Esophagus muscularis mucosa (tissue), 4 donors: ENCODE results near the gene CEP95. TPM values are rescaled to one million over a fixed set of nuclear protein-coding genes. Genes with fewer than 3 reads are reported as not detected.

Source experiments
- DNase-seq: peaks from one replicate; pipeline ENCODE4 v3.0.0-alpha.2; 2017; ENCODE audit errors: extremely low spot score
- H3K27ac ChIP-seq, 4 donors: fragments of 200-600 bp; sonication (generic); replicated peaks in 1 of 4; 1 replicate in 3 of 4; 2 replicates in 1 of 4; pipeline ENCODE4 v1.5.1; 2016 to 2019; ENCODE audit warnings: mild to moderate bottlenecking in 1 of 4
- H3K27me3 ChIP-seq, 4 donors: fragments of 200-600 bp; sonication (generic); one replicate each; pipeline versions ENCODE4 v1.5.1 to v1.6.0; 2016 to 2019
- H3K36me3 ChIP-seq, 4 donors: fragments of 200-600 bp; sonication (generic); one replicate each; pipeline ENCODE4 v1.5.1; 2016 to 2019
- H3K4me1 ChIP-seq, 4 donors: fragments of 200-600 bp; sonication (generic); one replicate each; pipeline ENCODE4 v1.5.1; 2016 to 2019
- H3K4me3 ChIP-seq, 4 donors: fragments of 200-600 bp; sonication (generic); 1 replicate in 2 of 4; 2 replicates in 2 of 4; pipeline ENCODE4 v1.5.1; 2016 to 2019; ENCODE audit warnings: mild to moderate bottlenecking in 4 of 4, moderate library complexity in 1 of 4
- H3K9me3 ChIP-seq, 4 donors: fragments of 200-600 bp; sonication (generic); 1 replicate in 3 of 4; 2 replicates in 1 of 4; pipeline ENCODE4 v1.5.1; 2016 to 2019
- EP300 ChIP-seq: sonication (generic); formaldehyde crosslinking; IDR thresholded peaks from one replicate; pipeline ENCODE4 v1.6.1; 2017; ENCODE audit warnings: antibody characterized with exemption
- POLR2A ChIP-seq: fragments of 450-650 bp; IDR thresholded peaks from one replicate; pipeline ENCODE4 v1.6.1; 2017; ENCODE audit warnings: antibody characterized with exemption, moderate library complexity, mild to moderate bottlenecking, low read depth
- POLR2AphosphoS5 ChIP-seq, 2 donors: sonication (generic); formaldehyde crosslinking; IDR thresholded peaks; one replicate each; pipeline ENCODE4 v1.6.1; 2017; ENCODE audit warnings: antibody characterized with exemption in 2 of 2
- whole genome bisulfite sequencing: methylation state at CpG from one replicate; pipeline ENCODE4 v1.1.5; 2018; 5-methylcytosine and 5-hydroxymethylcytosine counted together
- intact Hi-C: fragments of 100-400 bp; cut with DNase I; formaldehyde crosslinking; loops from one replicate; pipeline ENCODE4 v1.15.1; 2023
- total RNA-seq, 4 donors: library from RNA; depleted of rRNA; stranded (reverse); fragments of >200 nt; gene quantifications; one replicate each; pipeline versions ENCODE4 v1.1.0 to v1.2.1, GENCODE V29; 2016
- TF ChIP-seq, protein P1 (sequence below), 3 experiments: fragments of 200-600 bp in 2 of 3; fragments of 450-650 bp in 1 of 3; sonication (generic) in 2 of 3; IDR thresholded peaks; one replicate each; pipeline ENCODE4 v1.5.1; 2017 to 2019; ENCODE audit warnings: antibody characterized with exemption in 3 of 3, mild to moderate bottlenecking in 2 of 3, moderate library complexity in 1 of 3

The CEP95 gene
- total RNA-seq, 4 donors from 2014 or later = 24.6 to 39.5 (median 34.8) TPM

DNA sequence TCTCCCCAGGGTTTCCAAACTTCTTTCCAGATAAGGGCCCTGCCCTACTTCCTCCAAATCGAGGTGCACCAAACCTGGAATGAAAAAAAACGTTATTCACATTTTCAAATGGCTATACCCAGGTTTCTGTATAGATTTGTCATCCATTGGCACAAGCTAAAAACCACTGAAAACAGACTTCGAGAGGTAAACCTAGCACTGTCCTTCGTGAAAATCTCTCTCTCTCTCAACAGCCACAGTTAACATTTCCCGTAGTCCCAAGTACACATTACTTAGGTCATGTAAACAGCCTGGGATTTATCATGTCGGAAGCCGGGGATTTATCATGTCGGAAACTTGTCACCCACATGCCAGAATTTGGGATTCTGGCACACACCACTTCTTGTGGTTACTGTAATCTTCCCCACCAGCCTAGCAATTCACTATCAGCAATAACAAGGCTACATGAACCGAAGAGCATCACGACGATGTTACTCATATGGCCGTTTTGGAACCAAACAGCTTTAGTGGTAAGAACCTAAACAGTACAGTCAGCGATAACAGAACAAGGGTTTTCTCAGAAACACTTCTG is 1.9 kb upstream of the CEP95 start:
- Histone ChIP-seq H3K4me1 (peaks cover 61 to 74% (median 71%) of the 10 kb centered on the region in 4 donors), H3K27me3 (no peaks in the 10 kb centered on the region), H3K9me3 (no peaks in the 10 kb centered on the region), H3K36me3 (peaks cover 44 to 61% (median 55%) of the 10 kb centered on the region in 4 donors), H3K4me3 (peak overlapping the region; percentile 77 to 94 (median 90)), H3K27ac (peak overlapping the region; percentile 99 to 100 (median 99))
- WGBS = under 1% methylated on average over 13 of the region's 13 CpGs
- TF ChIP-seq, protein P1, sequence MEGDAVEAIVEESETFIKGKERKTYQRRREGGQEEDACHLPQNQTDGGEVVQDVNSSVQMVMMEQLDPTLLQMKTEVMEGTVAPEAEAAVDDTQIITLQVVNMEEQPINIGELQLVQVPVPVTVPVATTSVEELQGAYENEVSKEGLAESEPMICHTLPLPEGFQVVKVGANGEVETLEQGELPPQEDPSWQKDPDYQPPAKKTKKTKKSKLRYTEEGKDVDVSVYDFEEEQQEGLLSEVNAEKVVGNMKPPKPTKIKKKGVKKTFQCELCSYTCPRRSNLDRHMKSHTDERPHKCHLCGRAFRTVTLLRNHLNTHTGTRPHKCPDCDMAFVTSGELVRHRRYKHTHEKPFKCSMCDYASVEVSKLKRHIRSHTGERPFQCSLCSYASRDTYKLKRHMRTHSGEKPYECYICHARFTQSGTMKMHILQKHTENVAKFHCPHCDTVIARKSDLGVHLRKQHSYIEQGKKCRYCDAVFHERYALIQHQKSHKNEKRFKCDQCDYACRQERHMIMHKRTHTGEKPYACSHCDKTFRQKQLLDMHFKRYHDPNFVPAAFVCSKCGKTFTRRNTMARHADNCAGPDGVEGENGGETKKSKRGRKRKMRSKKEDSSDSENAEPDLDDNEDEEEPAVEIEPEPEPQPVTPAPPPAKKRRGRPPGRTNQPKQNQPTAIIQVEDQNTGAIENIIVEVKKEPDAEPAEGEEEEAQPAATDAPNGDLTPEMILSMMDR (IDR thresholded peaks at IDR 0.05) = no peak
- TF ChIP-seq POLR2A (no peak), POLR2AphosphoS5 (IDR thresholded peaks at IDR 0.05) (no peak), EP300 (no peak)
- intact Hi-C loops = loop anchor here (5.0 kb wide), 1 partner anchor 147 kb away; no protein-coding TSS in a partner anchor
- no peak for DNase-seq

- no peaks in the 10 kb centered on the region for H3K9me3 ChIP-seq
- no peaks in the 10 kb centered on the region for H3K27me3 ChIP-seq
- TF ChIP-seq POLR2A (peak; percentile 49), POLR2AphosphoS5 (IDR thresholded peaks at IDR 0.05) (peak; percentile 89 to 90)
- TF ChIP-seq, protein P1 (IDR thresholded peaks at IDR 0.05) = no peak
- peak; percentile 97 for DNase-seq
- peak overlapping the region; percentile 99 to 100 (median 99) for H3K27ac ChIP-seq
- H3K4me1 ChIP-seq = peaks cover 55 to 75% (median 66%) of the 10 kb centered on the region in 4 donors
- WGBS = under 1% methylated on average over 55 of the region's 76 CpGs
- intact Hi-C loops = no loop called here
- H3K4me3 ChIP-seq = peak overlapping the region; percentile 77 to 94 (median 90)
- H3K36me3 ChIP-seq = peaks cover 38 to 61% (median 54%) of the 10 kb centered on the region in 4 donors
Measured at GRCh38 chr17:64505340-64506200, 1.2 kb upstream of the CEP95 start.

- DNase-seq = peak; percentile 100
- H3K27me3 ChIP-seq = no peaks in the 10 kb centered on the region
- peak within 1 kb of the TSS; percentile 99 to 100 (median 99) for H3K27ac ChIP-seq
- peak; percentile 98 for TF ChIP-seq POLR2A
- peak; percentile 92 to 99 for TF ChIP-seq POLR2AphosphoS5 (IDR thresholded peaks at IDR 0.05)
- TF ChIP-seq, protein P1 (IDR thresholded peaks at IDR 0.05) = no peak
- H3K36me3 ChIP-seq = peaks cover 38 to 61% (median 54%) of the 10 kb centered on the region in 4 donors
- 0% methylated on average over 5 of the region's 31 CpGs for WGBS
- H3K4me1 ChIP-seq = peaks cover 55 to 71% (median 60%) of the 10 kb centered on the region in 4 donors
- intact Hi-C loops = no loop called here
- H3K9me3 ChIP-seq = no peaks in the 10 kb centered on the region
- peak within 1 kb of the TSS; percentile 77 to 94 (median 90) for H3K4me3 ChIP-seq
Measured at GRCh38 chr17:64506201-64506575, 589 bp upstream of the CEP95 start, which contains the start of gene DDX5. Gene DDX5 (minus strand): TSS chr17:64506289. CDS start chr17:64506119, 170 bp downstream.

DNA sequence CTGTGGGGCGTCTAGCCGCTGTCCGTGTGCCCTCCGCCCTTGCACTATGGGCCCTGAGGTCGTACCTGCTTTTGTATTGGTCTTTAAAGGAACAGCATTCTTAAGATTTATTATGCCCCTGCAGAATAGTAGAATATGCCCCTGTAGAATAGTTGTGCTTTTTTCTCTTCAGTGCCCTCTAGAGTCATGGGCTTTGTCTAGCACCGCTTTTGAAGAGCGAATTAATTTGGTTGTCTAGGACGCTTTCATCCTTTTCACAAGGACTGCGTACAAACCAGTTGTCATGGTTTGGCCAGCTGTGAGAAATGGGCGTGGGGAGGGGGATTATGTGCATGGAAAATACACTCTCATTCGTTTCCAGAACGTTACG is 621 bp downstream of the CEP95 start:
- Histone ChIP-seq H3K4me1 (peaks cover 45 to 59% (median 51%) of the 10 kb centered on the region in 4 donors), H3K27ac (peak overlapping the region; percentile 99 to 100 (median 99)), H3K27me3 (no peaks in the 10 kb centered on the region), H3K36me3 (peaks cover 33 to 61% (median 53%) of the 10 kb centered on the region in 4 donors), H3K4me3 (peak overlapping the region; percentile 77 to 94 (median 90)), H3K9me3 (no peaks in the 10 kb centered on the region)
- no peak for DNase-seq
- no peak for TF ChIP-seq POLR2AphosphoS5 (IDR thresholded peaks at IDR 0.05)
- TF ChIP-seq POLR2A = no peak
- TF ChIP-seq, protein P1 (IDR thresholded peaks at IDR 0.05) = peak; percentile 29 to 55 (median 39)
- TF ChIP-seq EP300 = no peak
- 2% methylated on average over 13 of the region's 13 CpGs for WGBS
- intact Hi-C loops = no loop called here
